GM23338 (cell line): ENCODE measurements around the gene TIGAR. TPM values are rescaled to one million over a fixed set of nuclear protein-coding genes. Genes with fewer than 3 reads are reported as not detected.

Experiments used
- ATAC-seq: fragments of 200-7000 bp; cut with Tn5 transposase; 3 replicates; pipeline ENCODE4 v1.9.1; 2020
- DNase-seq: peaks from one replicate; pipeline ENCODE4 v3.0.0-alpha.2; 2015; ENCODE audit warnings: low spot score
- H2AFZ ChIP-seq: fragments of 200-600 bp; sonication (generic); 2 replicates; pipeline ENCODE4 v1.8.0; 2016; ENCODE audit warnings: antibody characterized with exemption, mild to moderate bottlenecking, moderate library complexity
- H3F3A ChIP-seq: fragments of 200-600 bp; sonication (generic); replicated peaks from 2 replicates; pipeline ENCODE4 v1.8.0; 2017; ENCODE audit warnings: antibody characterized with exemption, mixed run types, low read depth
- H3K27ac ChIP-seq: fragments of 200-600 bp; sonication (generic); 2 replicates; pipeline ENCODE4 v1.6.1; 2016; ENCODE audit warnings: low read depth
- H3K27me3 ChIP-seq: fragments of 200-600 bp; sonication (generic); 2 replicates; pipeline ENCODE4 v1.8.0; 2016; ENCODE audit warnings: mild to moderate bottlenecking, mixed run types, moderate library complexity; ENCODE audit not compliant: insufficient read depth
- H3K36me3 ChIP-seq: fragments of 200-600 bp; sonication (generic); 2 replicates; pipeline ENCODE4 v1.8.0; 2016; ENCODE audit warnings: mild to moderate bottlenecking; ENCODE audit not compliant: insufficient read depth
- H3K4me1 ChIP-seq: fragments of 200-600 bp; sonication (generic); 2 replicates; pipeline ENCODE4 v1.8.0; 2016; ENCODE audit warnings: mild to moderate bottlenecking, moderate library complexity; ENCODE audit not compliant: insufficient read depth
- H3K4me2 ChIP-seq: fragments of 200-600 bp; sonication (generic); 2 replicates; pipeline ENCODE4 v1.7.1; 2017; ENCODE audit warnings: mixed run types
- H3K4me3 ChIP-seq: fragments of 200-600 bp; sonication (generic); 2 replicates; pipeline ENCODE4 v1.6.1; 2016; ENCODE audit warnings: mixed run types
- H3K79me2 ChIP-seq: fragments of 200-600 bp; sonication (generic); replicated peaks from 2 replicates; pipeline ENCODE4 v1.8.0; 2017; ENCODE audit warnings: mild to moderate bottlenecking; ENCODE audit not compliant: insufficient read depth
- H3K9me2 ChIP-seq: fragments of 200-600 bp; sonication (generic); 2 replicates; pipeline ENCODE4 v1.8.0; 2017; ENCODE audit not compliant: insufficient read depth
- H4K20me1 ChIP-seq: fragments of 200-600 bp; sonication (generic); replicated peaks from 2 replicates; pipeline ENCODE4 v1.8.0; 2017; ENCODE audit warnings: mild to moderate bottlenecking; ENCODE audit not compliant: insufficient read depth
- H3K27ac Mint-ChIP-seq: 2 replicates; pipeline ENCODE4 v1.8.0; 2020; ENCODE audit warnings: inconsistent platforms, mild to moderate bottlenecking, moderate library complexity, mixed read lengths
- H3K27me3 Mint-ChIP-seq: 3 replicates; pipeline ENCODE4 v1.8.0; 2022; ENCODE audit warnings: low read depth, mild to moderate bottlenecking, moderate library complexity, mixed read lengths, inconsistent platforms; ENCODE audit not compliant: insufficient read depth, poor library complexity
- H3K36me3 Mint-ChIP-seq: 3 replicates; pipeline ENCODE4 v1.8.0; 2021; ENCODE audit warnings: low read depth, mild to moderate bottlenecking, inconsistent platforms, moderate library complexity, mixed read lengths
- H3K4me1 Mint-ChIP-seq: 3 replicates; pipeline ENCODE4 v1.8.0; 2020; ENCODE audit warnings: mild to moderate bottlenecking, inconsistent platforms, mixed read lengths
- H3K4me3 Mint-ChIP-seq: 3 replicates; pipeline ENCODE4 v1.8.0; 2021; ENCODE audit warnings: moderate library complexity, mild to moderate bottlenecking, inconsistent platforms, mixed read lengths
- H3K9me3 Mint-ChIP-seq: 3 replicates; pipeline ENCODE4 v1.8.0; 2020; ENCODE audit warnings: moderate library complexity, mild to moderate bottlenecking, inconsistent platforms, mixed read lengths
- EZH2 ChIP-seq: fragments of 200-600 bp; sonication (generic); IDR thresholded peaks from one replicate; pipeline ENCODE4 v1.8.0; 2017; ENCODE audit warnings: antibody characterized with exemption, mild to moderate bottlenecking, low read depth; ENCODE audit not compliant: unreplicated experiment
- JUNB ChIP-seq: IDR thresholded peaks from one replicate; pipeline ENCODE4 v1.6.1; 2016; ENCODE audit warnings: antibody characterized with exemption; ENCODE audit not compliant: unreplicated experiment
- ZNF331 ChIP-seq: fragments of 250-450 bp; sonication (Bioruptor Pico); IDR thresholded peaks from 2 replicates; pipeline ENCODE4 v1.5.0; 2020; ENCODE audit warnings: low read depth, mild to moderate bottlenecking, moderate library complexity
- ZNF462 ChIP-seq: fragments of 250-450 bp; sonication (Bioruptor Pico); IDR thresholded peaks from 2 replicates; pipeline ENCODE4 v1.5.0; 2020; ENCODE audit warnings: mild to moderate bottlenecking, moderate library complexity
- polyA plus RNA-seq: library from polyadenylated mRNA; unstranded; fragments of >200 nt; fragmentation: Nextera tagmentation; extraction: Ambion mirVana; gene quantifications from 2 replicates; pipeline ENCODE4 v1.2.1, GENCODE V29; 2016
- total RNA-seq: library from RNA; depleted of rRNA; stranded (reverse); fragments of >200 nt; shearing (Covaris generic); gene quantifications from 2 replicates; pipeline ENCODE4 v1.2.3, GENCODE V29; 2014
- TF ChIP-seq, protein P1 (sequence below): IDR thresholded peaks from 2 replicates; pipeline ENCODE4 v1.6.1; 2016; ENCODE audit warnings: antibody characterized with exemption
- TF ChIP-seq, protein P2 (sequence below): IDR thresholded peaks from one replicate; pipeline ENCODE4 v1.6.1; 2018; ENCODE audit warnings: antibody characterized with exemption; ENCODE audit not compliant: unreplicated experiment

TIGAR gene
- total and polyA plus RNA-seq, 2 experiments from 2014 or later: 10.4 to 13.3 TPM

DNA sequence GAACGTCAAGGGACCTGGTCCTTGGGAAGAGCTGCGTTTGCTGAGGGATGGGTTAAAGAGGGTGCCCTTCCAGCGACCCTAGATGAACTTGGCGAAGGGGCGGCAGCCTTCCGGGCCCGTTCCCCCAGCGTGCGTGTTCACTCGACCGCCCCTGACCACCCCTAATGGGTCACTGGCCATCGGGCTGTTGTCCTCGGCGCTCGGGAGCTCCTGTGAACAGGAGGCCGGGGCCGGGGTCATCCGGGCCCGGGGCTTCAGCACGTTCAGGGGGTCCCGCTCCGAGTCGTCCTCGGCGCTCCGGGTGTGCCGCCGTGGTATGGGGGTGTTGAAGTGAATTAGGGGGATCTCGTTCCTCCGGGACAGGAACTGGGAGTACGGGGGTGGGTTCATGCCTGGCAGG lies 49.3 kb downstream of the TIGAR start:
- Histone ChIP-seq H3K4me1 (no peaks in the 10 kb centered on the region), H3K4me3 (no peak overlapping the region), H3K36me3 (no peaks in the 10 kb centered on the region), H3K4me2 (no peak overlapping the region), H3F3A (no peaks in the 10 kb centered on the region), H3K9me2 (no peaks in the 10 kb centered on the region), H3K27ac (no peak overlapping the region), H4K20me1 (no peaks in the 10 kb centered on the region), H3K27me3 (no peaks in the 10 kb centered on the region), H2AFZ (no peak overlapping the region), H3K79me2 (no peaks in the 10 kb centered on the region)
- Mint-ChIP-seq H3K4me3 (no peak overlapping the region), H3K27ac (no peak overlapping the region), H3K27me3 (no peaks in the 10 kb centered on the region), H3K9me3 (no peaks in the 10 kb centered on the region), H3K4me1 (no peaks in the 10 kb centered on the region), H3K36me3 (no peaks in the 10 kb centered on the region)
- ATAC-seq (no peak), DNase-seq (no peak)
- TF ChIP-seq JUNB: no peak
- TF ChIP-seq, protein P1, sequence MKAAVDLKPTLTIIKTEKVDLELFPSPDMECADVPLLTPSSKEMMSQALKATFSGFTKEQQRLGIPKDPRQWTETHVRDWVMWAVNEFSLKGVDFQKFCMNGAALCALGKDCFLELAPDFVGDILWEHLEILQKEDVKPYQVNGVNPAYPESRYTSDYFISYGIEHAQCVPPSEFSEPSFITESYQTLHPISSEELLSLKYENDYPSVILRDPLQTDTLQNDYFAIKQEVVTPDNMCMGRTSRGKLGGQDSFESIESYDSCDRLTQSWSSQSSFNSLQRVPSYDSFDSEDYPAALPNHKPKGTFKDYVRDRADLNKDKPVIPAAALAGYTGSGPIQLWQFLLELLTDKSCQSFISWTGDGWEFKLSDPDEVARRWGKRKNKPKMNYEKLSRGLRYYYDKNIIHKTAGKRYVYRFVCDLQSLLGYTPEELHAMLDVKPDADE: no peak

GRCh38 chr12:4372653-4373052 lies 51.6 kb downstream of the TIGAR start:
- Histone ChIP-seq H3K27ac (no peak overlapping the region), H4K20me1 (no peaks in the 10 kb centered on the region), H3K4me1 (no peaks in the 10 kb centered on the region), H3K79me2 (no peaks in the 10 kb centered on the region), H3K4me3 (no peak overlapping the region), H3K27me3 (no peaks in the 10 kb centered on the region), H3K9me2 (no peaks in the 10 kb centered on the region), H2AFZ (no peak overlapping the region), H3K4me2 (no peak overlapping the region), H3F3A (no peaks in the 10 kb centered on the region), H3K36me3 (no peaks in the 10 kb centered on the region)
- no peak overlapping the region for H3K27ac Mint-ChIP-seq
- TF ChIP-seq ZNF331 (CRISPR knock-in tag): no peak
- TF ChIP-seq ZNF462 (CRISPR knock-in tag): no peak
- TF ChIP-seq EZH2: no peak
- TF ChIP-seq, protein P1: no peak
- TF ChIP-seq, protein P2, sequence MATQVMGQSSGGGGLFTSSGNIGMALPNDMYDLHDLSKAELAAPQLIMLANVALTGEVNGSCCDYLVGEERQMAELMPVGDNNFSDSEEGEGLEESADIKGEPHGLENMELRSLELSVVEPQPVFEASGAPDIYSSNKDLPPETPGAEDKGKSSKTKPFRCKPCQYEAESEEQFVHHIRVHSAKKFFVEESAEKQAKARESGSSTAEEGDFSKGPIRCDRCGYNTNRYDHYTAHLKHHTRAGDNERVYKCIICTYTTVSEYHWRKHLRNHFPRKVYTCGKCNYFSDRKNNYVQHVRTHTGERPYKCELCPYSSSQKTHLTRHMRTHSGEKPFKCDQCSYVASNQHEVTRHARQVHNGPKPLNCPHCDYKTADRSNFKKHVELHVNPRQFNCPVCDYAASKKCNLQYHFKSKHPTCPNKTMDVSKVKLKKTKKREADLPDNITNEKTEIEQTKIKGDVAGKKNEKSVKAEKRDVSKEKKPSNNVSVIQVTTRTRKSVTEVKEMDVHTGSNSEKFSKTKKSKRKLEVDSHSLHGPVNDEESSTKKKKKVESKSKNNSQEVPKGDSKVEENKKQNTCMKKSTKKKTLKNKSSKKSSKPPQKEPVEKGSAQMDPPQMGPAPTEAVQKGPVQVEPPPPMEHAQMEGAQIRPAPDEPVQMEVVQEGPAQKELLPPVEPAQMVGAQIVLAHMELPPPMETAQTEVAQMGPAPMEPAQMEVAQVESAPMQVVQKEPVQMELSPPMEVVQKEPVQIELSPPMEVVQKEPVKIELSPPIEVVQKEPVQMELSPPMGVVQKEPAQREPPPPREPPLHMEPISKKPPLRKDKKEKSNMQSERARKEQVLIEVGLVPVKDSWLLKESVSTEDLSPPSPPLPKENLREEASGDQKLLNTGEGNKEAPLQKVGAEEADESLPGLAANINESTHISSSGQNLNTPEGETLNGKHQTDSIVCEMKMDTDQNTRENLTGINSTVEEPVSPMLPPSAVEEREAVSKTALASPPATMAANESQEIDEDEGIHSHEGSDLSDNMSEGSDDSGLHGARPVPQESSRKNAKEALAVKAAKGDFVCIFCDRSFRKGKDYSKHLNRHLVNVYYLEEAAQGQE: no peak
- H3K9me3 Mint-ChIP-seq: no peaks in the 10 kb centered on the region
- DNase-seq: no peak
- no peak overlapping the region for H3K4me3 Mint-ChIP-seq
- H3K4me1 Mint-ChIP-seq: no peaks in the 10 kb centered on the region
- no peaks in the 10 kb centered on the region for H3K27me3 Mint-ChIP-seq
- no peaks in the 10 kb centered on the region for H3K36me3 Mint-ChIP-seq
- no peak for ATAC-seq
